COLO668 (cell line): ENCODE results near the gene TRABD2B.

ENCODE experiments used
- DNase-seq: peaks from one replicate; lab custom pipeline; 2025; ENCODE audit not compliant: unreplicated experiment; lab: John Stamatoyannopoulos, UW

The TRABD2B gene

GRCh38 chr1:48022306-48022705, 25.1 kb upstream of the TRABD2B start:
- DNase-seq = no peak

- no peak for DNase-seq
Observed at GRCh38 chr1:48021792-48022191, 24.6 kb upstream of the TRABD2B start.

GRCh38 chr1:48019714-48020315, 22.6 kb upstream of the TRABD2B start:
- DNase-seq = no peak

GRCh38 chr1:48018799-48019198, 21.6 kb upstream of the TRABD2B start:
- no peak for DNase-seq

GRCh38 chr1:48017716-48018115, 20.5 kb upstream of the TRABD2B start:
- DNase-seq = no peak

- no peak for DNase-seq
Observed at GRCh38 chr1:48016515-48016914, 19.3 kb upstream of the TRABD2B start.

- DNase-seq = no peak
Observed at GRCh38 chr1:48013270-48013669, 16.1 kb upstream of the TRABD2B start.

- no peak for DNase-seq
Observed at GRCh38 chr1:48007047-48007446, 9.9 kb upstream of the TRABD2B start.

GRCh38 chr1:48006264-48006663, 9.1 kb upstream of the TRABD2B start:
- no peak for DNase-seq

- DNase-seq = no peak
Observed at GRCh38 chr1:48005253-48006117, 8.3 kb upstream of the TRABD2B start.

- peak; percentile 94 for DNase-seq
Observed at GRCh38 chr1:48003741-48004531, 6.8 kb upstream of the TRABD2B start.

- DNase-seq = no peak
Observed at GRCh38 chr1:48002142-48002541, 5.0 kb upstream of the TRABD2B start.

- no peak for DNase-seq
Observed at GRCh38 chr1:48001696-48002095, 4.5 kb upstream of the TRABD2B start.

- DNase-seq = no peak
Observed at GRCh38 chr1:48000883-48001282, 3.7 kb upstream of the TRABD2B start.

- DNase-seq = no peak
Observed at GRCh38 chr1:47999097-47999496, 1.9 kb upstream of the TRABD2B start.

- DNase-seq = no peak
Observed at GRCh38 chr1:47998396-47998990, 1.3 kb upstream of the TRABD2B start.

GRCh38 chr1:47996406-47997226, 569 bp downstream of the TRABD2B start:
- peak; percentile 61 for DNase-seq

GRCh38 chr1:47996060-47996405, 1.2 kb downstream of the TRABD2B start:
- DNase-seq = no peak

GRCh38 chr1:47995306-47996050, 1.7 kb downstream of the TRABD2B start:
- no peak for DNase-seq
